H1 (cell line): ENCODE results near the gene SBNO2. TPM values are rescaled to one million over a fixed set of nuclear protein-coding genes. Genes with fewer than 3 reads are reported as not detected.

ENCODE experiments used
- ATF2 ChIP-seq: IDR thresholded peaks from 2 replicates; pipeline ENCODE4 v1.6.1; 2012; ENCODE audit warnings: low read length, inconsistent platforms
- ATF3 ChIP-seq: IDR thresholded peaks from 2 replicates; pipeline ENCODE4 v1.6.1; 2011; ENCODE audit warnings: low read depth, mild to moderate bottlenecking, low read length; ENCODE audit not compliant: insufficient read depth
- BRCA1 ChIP-seq: IDR thresholded peaks from 2 replicates; pipeline ENCODE4 v1.6.1; 2012; ENCODE audit warnings: low read depth, low read length, improper control_type of control experiment
- CHD7 ChIP-seq: fragments of 300-600 bp; sonication (generic); IDR thresholded peaks from 2 replicates; pipeline ENCODE4 v1.7.1; 2012; ENCODE audit warnings: low read length, moderate library complexity, mild to moderate bottlenecking, inconsistent platforms; ENCODE audit not compliant: insufficient replicate concordance
- CTBP2 ChIP-seq: IDR thresholded peaks from 2 replicates; pipeline ENCODE4 v1.7.0; 2011; ENCODE audit warnings: borderline replicate concordance, mild to moderate bottlenecking, moderate library complexity, mixed read lengths, low read length; ENCODE audit not compliant: insufficient read depth, insufficient read length
- E2F6 ChIP-seq: IDR thresholded peaks from 2 replicates; pipeline ENCODE4 v1.6.1; 2012; ENCODE audit warnings: inconsistent platforms
- polyA plus RNA-seq, 7 experiments: library from polyadenylated mRNA; depleted of rRNA in 3 of 7; stranded (reverse) in 5 of 7; unstranded in 2 of 7; fragments of >200 nt in 5 of 7; fragments of 200-250 nt in 2 of 7; gene quantifications; 1 replicate in 5 of 7; 2 replicates in 1 of 7; 4 replicates in 1 of 7; pipeline versions ENCODE4 v1.2.1 to v1.2.3, GENCODE V29; 2011 to 2013; ENCODE audit warnings: missing spikeins in 2 of 7, mixed read lengths in 2 of 7
- total RNA-seq: library from RNA; stranded (reverse); fragmentation: NEBNext Ultra II Directional; extraction: Animal tissue kit (Norgen Biotek cat#: 25700); gene quantifications from 2 replicates; pipeline ENCODE4 v1.2.1, GENCODE V29; 2021

SBNO2 gene
- total and polyA plus RNA-seq, 2 of the 8 experiments (the other 6 are each of a cell fraction or from before 2014, with no cell fraction given): 12.2 to 31.4 TPM

GRCh38 chr19:1060689-1061088 lies 113.4 kb downstream of the SBNO2 start (continued):
- TF ChIP-seq CHD7: no peak
- no peak for TF ChIP-seq ATF2
- TF ChIP-seq BRCA1: no peak
- no peak for TF ChIP-seq CTBP2
- TF ChIP-seq E2F6: no peak
- no peak for TF ChIP-seq ATF3
